NCI-H2171 treated with DMSO at 0.1 percent for 48 hours (cell line): ENCODE results near the gene MESP1.

Source experiments
- DNase-seq: peaks from one replicate; lab custom pipeline; 2025; lab: John Stamatoyannopoulos, UW

Gene MESP1

GRCh38 chr15:89724621-89725020, 26.4 kb downstream of the MESP1 start:
- no peak for DNase-seq

GRCh38 chr15:89723031-89723430, 28.0 kb downstream of the MESP1 start:
- DNase-seq: no peak

- no peak for DNase-seq
These were observed 36.3 kb downstream of the MESP1 start for GRCh38 chr15:89714775-89715174.

GRCh38 chr15:89707577-89707976, 43.5 kb downstream of the MESP1 start:
- no peak for DNase-seq

GRCh38 chr15:89704411-89704810, 46.6 kb downstream of the MESP1 start:
- no peak for DNase-seq
